A673 (cell line): ENCODE measurements around the gene DDAH1. TPM values are rescaled to one million over a fixed set of nuclear protein-coding genes. Genes with fewer than 3 reads are reported as not detected.

Experiments used
- BruUV-seq: library from RNA; stranded (reverse); fragments of 400-500 nt; replicated peaks from 2 replicates; lab custom pipeline; 2021; lab: Mats Ljungman, UMichigan
- CTCF ChIA-PET: fragments of 300-600 bp; sonication (Branson Sonifier 250); formaldehyde crosslinking; loops from one replicate; lab custom pipeline; 2022; ENCODE audit warnings: antibody characterized with exemption; lab: Charles Lee
- POLR2A ChIA-PET: fragments of 300-600 bp; sonication (Branson Sonifier 250); formaldehyde crosslinking; loops from one replicate; lab custom pipeline; 2022; ENCODE audit warnings: antibody characterized with exemption; ENCODE audit not compliant: low non-redundant PET; lab: Charles Lee
- DNase-seq: peaks from one replicate; pipeline ENCODE4 v3.0.0-alpha.2; 2015; ENCODE audit warnings: low spot score
- H3K27ac ChIP-seq: fragments of 200-600 bp; sonication (generic); 2 replicates; pipeline ENCODE4 v1.5.1; 2016; ENCODE audit warnings: mixed run types, low read depth, mild to moderate bottlenecking, mixed read lengths, antibody characterized with exemption, low read length; ENCODE audit not compliant: poor library complexity, severe bottlenecking
- H3K27me3 ChIP-seq: fragments of 200-600 bp; sonication (generic); replicated peaks from 2 replicates; pipeline ENCODE4 v1.6.1; 2017; ENCODE audit warnings: mixed run types, low read depth, mild to moderate bottlenecking, mixed read lengths, antibody characterized with exemption, low read length; ENCODE audit not compliant: insufficient read depth, poor library complexity
- H3K36me3 ChIP-seq: fragments of 200-600 bp; sonication (generic); 2 replicates; pipeline ENCODE4 v1.6.1; 2016; ENCODE audit warnings: mixed run types, mild to moderate bottlenecking, mixed read lengths, antibody characterized with exemption, low read length; ENCODE audit not compliant: insufficient read depth, poor library complexity, severe bottlenecking
- H3K4me1 ChIP-seq: fragments of 200-600 bp; sonication (generic); 2 replicates; pipeline ENCODE4 v1.6.1; 2017; ENCODE audit warnings: mixed run types, mild to moderate bottlenecking, mixed read lengths, antibody characterized with exemption, low read length; ENCODE audit not compliant: insufficient read depth, poor library complexity, severe bottlenecking
- H3K4me3 ChIP-seq: fragments of 200-600 bp; sonication (generic); 2 replicates; pipeline ENCODE4 v1.5.1; 2016; ENCODE audit warnings: low read depth, mixed run types, mild to moderate bottlenecking, mixed read lengths, low read length; ENCODE audit not compliant: poor library complexity, severe bottlenecking
- H3K9me3 ChIP-seq: fragments of 200-600 bp; sonication (generic); 2 replicates; pipeline ENCODE4 v1.6.1; 2016; ENCODE audit warnings: mixed run types, low read depth, mild to moderate bottlenecking, mixed read lengths, antibody characterized with exemption, low read length; ENCODE audit not compliant: poor library complexity, severe bottlenecking
- EZH2 ChIP-seq: fragments of 200-600 bp; sonication (generic); IDR thresholded peaks from 2 replicates; pipeline ENCODE4 v1.6.1; 2017; ENCODE audit warnings: borderline replicate concordance, low read depth, mild to moderate bottlenecking, mixed read lengths, antibody characterized with exemption, low read length; ENCODE audit not compliant: poor library complexity, severe bottlenecking
- intact Hi-C: fragments of 100-400 bp; cut with micrococcal nuclease; formaldehyde crosslinking; loops from one replicate; pipeline ENCODE4 v1.10.0; 2022; ENCODE audit not compliant: unreplicated experiment
- total RNA-seq: library from RNA; stranded (reverse); gene quantifications from 2 replicates; pipeline ENCODE4 v1.2.3, GENCODE V29; 2021
- TF ChIP-seq, protein P1 (sequence below): fragments of 300-800, 200-600 bp; sonication (generic); conservative IDR thresholded peaks from 2 replicates; pipeline ENCODE4 v1.5.1; 2017; ENCODE audit warnings: low read depth, mild to moderate bottlenecking, antibody characterized with exemption, low read length, moderate library complexity, mixed read lengths

The DDAH1 gene
- total RNA-seq, 1 experiment from 2014 or later = 32.5 TPM

DNA sequence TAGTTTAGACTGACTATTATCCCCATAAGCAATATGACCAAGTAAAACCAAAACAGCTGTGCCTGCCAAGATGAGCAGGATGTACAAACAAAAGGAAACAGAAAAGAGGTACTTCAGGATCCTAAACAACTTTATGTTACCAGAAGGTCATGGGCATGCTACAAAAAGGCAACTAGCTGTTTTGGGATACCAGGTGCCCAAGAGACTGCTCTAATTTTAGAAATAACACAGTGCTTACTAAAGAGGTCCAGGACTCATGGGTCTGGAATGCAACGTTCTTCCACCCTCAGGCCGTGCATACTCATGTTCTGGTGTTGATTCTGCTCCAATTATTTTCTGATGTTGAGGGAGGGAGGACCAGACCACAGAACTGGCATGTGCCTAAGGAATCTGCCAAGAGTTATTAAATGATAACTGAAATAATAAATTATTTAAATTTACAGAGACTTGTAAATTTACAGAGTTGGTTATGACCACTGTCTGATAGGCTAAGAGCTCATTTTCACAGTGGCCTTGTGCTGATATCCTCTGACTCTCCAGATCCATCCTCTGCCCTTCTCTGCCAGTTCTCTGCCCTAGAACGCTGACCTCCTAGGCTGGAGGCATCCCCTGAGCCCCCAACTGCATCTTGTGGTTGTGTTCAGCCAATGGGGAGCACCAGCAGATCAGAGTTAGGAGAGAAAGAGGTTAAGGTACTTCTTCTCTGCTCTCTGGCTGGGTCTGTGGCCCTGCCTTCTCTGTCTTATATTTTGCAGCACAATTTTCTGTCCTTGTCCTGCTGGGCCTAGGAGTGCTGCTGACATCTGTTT is 150.9 kb downstream of the DDAH1 start:
- Histone ChIP-seq H3K27ac (no peak overlapping the region), H3K4me3 (no peak overlapping the region), H3K27me3 (no peaks in the 10 kb centered on the region), H3K4me1 (peaks cover 42% of the 10 kb centered on the region), H3K36me3 (no peaks in the 10 kb centered on the region), H3K9me3 (no peaks in the 10 kb centered on the region)
- DNase-seq = no peak
- TF ChIP-seq EZH2 = no peak
- TF ChIP-seq, protein P1, sequence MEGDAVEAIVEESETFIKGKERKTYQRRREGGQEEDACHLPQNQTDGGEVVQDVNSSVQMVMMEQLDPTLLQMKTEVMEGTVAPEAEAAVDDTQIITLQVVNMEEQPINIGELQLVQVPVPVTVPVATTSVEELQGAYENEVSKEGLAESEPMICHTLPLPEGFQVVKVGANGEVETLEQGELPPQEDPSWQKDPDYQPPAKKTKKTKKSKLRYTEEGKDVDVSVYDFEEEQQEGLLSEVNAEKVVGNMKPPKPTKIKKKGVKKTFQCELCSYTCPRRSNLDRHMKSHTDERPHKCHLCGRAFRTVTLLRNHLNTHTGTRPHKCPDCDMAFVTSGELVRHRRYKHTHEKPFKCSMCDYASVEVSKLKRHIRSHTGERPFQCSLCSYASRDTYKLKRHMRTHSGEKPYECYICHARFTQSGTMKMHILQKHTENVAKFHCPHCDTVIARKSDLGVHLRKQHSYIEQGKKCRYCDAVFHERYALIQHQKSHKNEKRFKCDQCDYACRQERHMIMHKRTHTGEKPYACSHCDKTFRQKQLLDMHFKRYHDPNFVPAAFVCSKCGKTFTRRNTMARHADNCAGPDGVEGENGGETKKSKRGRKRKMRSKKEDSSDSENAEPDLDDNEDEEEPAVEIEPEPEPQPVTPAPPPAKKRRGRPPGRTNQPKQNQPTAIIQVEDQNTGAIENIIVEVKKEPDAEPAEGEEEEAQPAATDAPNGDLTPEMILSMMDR = no peak
- intact Hi-C loops = no loop called here
- CTCF ChIA-PET = no interaction called here
- POLR2A ChIA-PET = no interaction called here
- BruUV-seq = no TSS peak

DNA sequence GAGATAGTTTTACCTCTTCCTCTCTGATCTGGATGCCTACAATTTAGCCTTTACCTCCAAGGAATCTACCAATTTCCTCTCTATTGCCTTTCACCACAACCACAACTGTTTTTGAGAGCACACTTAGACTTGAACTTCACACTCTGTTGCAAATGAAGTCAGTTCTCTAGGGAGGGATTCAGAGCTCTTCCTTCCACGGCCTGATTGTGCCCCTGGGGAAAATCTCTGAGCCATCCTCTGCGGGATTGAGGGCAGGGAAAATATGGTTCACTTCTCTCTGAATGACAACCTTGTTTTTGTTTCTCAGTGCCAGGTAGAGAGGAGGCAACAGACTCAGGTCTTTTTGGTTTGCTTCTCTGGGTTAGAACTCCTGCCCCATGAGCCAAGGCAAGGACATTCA is 153.1 kb downstream of the DDAH1 start:
- Histone ChIP-seq H3K9me3 (no peaks in the 10 kb centered on the region), H3K36me3 (no peaks in the 10 kb centered on the region), H3K4me1 (peaks cover 31% of the 10 kb centered on the region), H3K27me3 (no peaks in the 10 kb centered on the region), H3K27ac (no peak overlapping the region), H3K4me3 (no peak overlapping the region)
- no TSS peak for BruUV-seq
- intact Hi-C loops = no loop called here
- CTCF ChIA-PET = no interaction called here
- DNase-seq = peak; percentile 30
- POLR2A ChIA-PET = no interaction called here
- TF ChIP-seq, protein P1 = no peak
- TF ChIP-seq EZH2 = no peak

DNA sequence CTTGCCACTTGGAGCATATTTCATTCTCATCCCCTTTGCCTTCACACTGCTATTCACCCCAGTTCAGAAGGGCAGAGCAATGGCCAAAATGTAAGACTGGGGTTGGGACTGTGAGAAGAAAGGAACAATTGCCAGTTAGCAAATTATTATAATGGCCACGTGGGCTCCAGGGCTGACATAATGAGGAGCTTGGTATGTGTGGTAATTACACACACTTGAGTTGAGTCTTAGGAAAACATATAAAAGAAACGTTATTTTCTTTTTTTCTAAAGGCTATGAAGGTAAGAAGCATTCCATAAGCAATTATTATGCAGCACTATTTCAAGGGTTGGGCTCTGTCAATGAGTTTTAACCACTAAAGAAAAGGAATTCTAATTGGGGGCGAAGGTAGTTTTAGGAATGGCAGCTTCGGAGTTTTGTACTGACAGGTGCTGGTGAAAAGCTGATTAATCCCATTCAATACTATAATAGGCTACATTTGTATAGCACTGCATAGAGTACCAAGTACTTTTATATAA is 156.1 kb downstream of the DDAH1 start:
- no peak for DNase-seq
- peaks cover 18% of the 10 kb centered on the region for H3K4me1 ChIP-seq
- CTCF ChIA-PET = interaction anchor here (0.6 to 1.9 kb wide), 8 partner anchors 11 to 384 kb away, joined by 3 to 17 read pairs (median 5); no protein-coding TSS in a partner anchor
- H3K36me3 ChIP-seq = no peaks in the 10 kb centered on the region
- intact Hi-C loops = loop anchor here (1.0 to 2.0 kb wide), 6 partner anchors 89 to 710 kb away; no protein-coding TSS in a partner anchor
- no peaks in the 10 kb centered on the region for H3K27me3 ChIP-seq
- no peak overlapping the region for H3K27ac ChIP-seq
- POLR2A ChIA-PET = no interaction called here
- H3K4me3 ChIP-seq = no peak overlapping the region
- no peaks in the 10 kb centered on the region for H3K9me3 ChIP-seq
- BruUV-seq = no TSS peak
- TF ChIP-seq, protein P1 = no peak
- no peak for TF ChIP-seq EZH2
